K562 (cell line): ENCODE results near the gene BFSP1. TPM values are rescaled to one million over a fixed set of nuclear protein-coding genes. Genes with fewer than 3 reads are reported as not detected.

Experiments used
- ATAC-seq: fragments of 200-7000 bp; cut with Tn5 transposase; 3 replicates; pipeline ENCODE4 v1.9.1; 2020; ENCODE audit warnings: moderate library complexity
- BruUV-seq: library from RNA; stranded (reverse); fragments of 400-500 nt; replicated peaks from 2 replicates; lab custom pipeline; 2021; lab: Mats Ljungman, UMichigan
- CTCF ChIA-PET: fragments of 300-600 bp; formaldehyde crosslinking; extraction: SDS; loops from one replicate; lab custom pipeline; 2021; ENCODE audit warnings: low intra/inter-chr PET ratio; lab: Yijun Ruan, JAX
- POLR2A ChIA-PET: fragments of 300-600, 350-650 bp; sonication (Branson Sonifier 250); formaldehyde crosslinking; extraction: SDS; loops from one replicate; lab custom pipeline; 2021; ENCODE audit warnings: antibody characterized with exemption, inconsistent platforms; lab: Yijun Ruan, JAX
- DNase-seq, 4 experiments: peaks; one replicate each; pipeline versions ENCODE4 v3.0.0 to v3.0.0-alpha.2; 2011 to 2018; ENCODE audit warnings: low spot score in 3 of 4, mixed read lengths in 3 of 4; ENCODE audit errors: extremely low read depth in 1 of 4
- FAIRE-seq: peaks from 2 replicates; lab custom pipeline; 2011; peaks lifted over from hg19 to GRCh38; lab: Jason Lieb, UNC
- H2AFZ ChIP-seq: 2 replicates; pipeline ENCODE4 v1.6.0; 2011; ENCODE audit warnings: low read depth, low read length, control low read depth, inconsistent platforms
- H3K27ac ChIP-seq: fragments of 200-600 bp; 3 replicates; pipeline ENCODE4 v1.8.0; 2011; ENCODE audit warnings: low read depth, mild to moderate bottlenecking, control low read depth, inconsistent platforms, low read length, moderate library complexity, mixed read lengths; ENCODE audit errors: extremely low read depth
- H3K27me3 ChIP-seq, 2 experiments: fragments of 300-600 bp in 1 of 2; 2 replicates in 1 of 2; 3 replicates in 1 of 2; pipeline versions ENCODE4 v1.6.0 to v1.8.0; 2011; ENCODE audit warnings: inconsistent platforms in 2 of 2, low read length in 2 of 2, mild to moderate bottlenecking in 1 of 2, mixed read lengths in 1 of 2, moderate library complexity in 1 of 2; ENCODE audit not compliant: control insufficient read depth in 2 of 2, insufficient read depth in 2 of 2
- H3K36me3 ChIP-seq: fragments of 300-600 bp; 3 replicates; pipeline ENCODE4 v1.8.0; 2011; ENCODE audit warnings: mild to moderate bottlenecking, low read length, inconsistent platforms; ENCODE audit not compliant: control insufficient read depth, insufficient read depth
- H3K4me1 ChIP-seq, 2 experiments: fragments of 200-600 bp in 1 of 2; replicated peaks in 1 of 2; 2 replicates in 1 of 2; 3 replicates in 1 of 2; pipeline versions ENCODE4 v1.5.1 to v1.8.0; 2011; ENCODE audit warnings: inconsistent platforms in 2 of 2, low read length in 2 of 2, mild to moderate bottlenecking in 1 of 2, mixed read lengths in 1 of 2, moderate library complexity in 1 of 2; ENCODE audit not compliant: control insufficient read depth in 2 of 2, insufficient read depth in 2 of 2
- H3K4me2 ChIP-seq: 2 replicates; pipeline ENCODE4 v1.6.1; 2011; ENCODE audit warnings: low read length, control low read depth, inconsistent platforms, mixed read lengths; ENCODE audit not compliant: insufficient read depth
- H3K4me3 ChIP-seq: fragments of 200-600 bp; sonication (generic), shearing (Covaris generic); 2 replicates; pipeline ENCODE4 v1.5.1; 2016; ENCODE audit warnings: control low read depth, inconsistent platforms
- H3K79me2 ChIP-seq: fragments of 200-600 bp; 3 replicates; pipeline ENCODE4 v1.8.0; 2011; ENCODE audit warnings: low read length, inconsistent platforms; ENCODE audit not compliant: control insufficient read depth, insufficient read depth
- H3K9ac ChIP-seq, 2 experiments: 2 replicates each; pipeline versions ENCODE4 v1.6.0 to v1.6.1; 2011; ENCODE audit warnings: low read depth in 2 of 2, low read length in 2 of 2, control low read depth in 1 of 2, inconsistent platforms in 1 of 2, mild to moderate bottlenecking in 1 of 2, mixed read lengths in 1 of 2; ENCODE audit not compliant: insufficient read depth in 1 of 2
- H3K9me1 ChIP-seq: one replicate; pipeline ENCODE4 v1.6.0; 2011; ENCODE audit warnings: inconsistent platforms, mild to moderate bottlenecking, low read length, moderate library complexity; ENCODE audit not compliant: control insufficient read depth, insufficient read depth
- H3K9me3 ChIP-seq: replicated peaks from 2 replicates; pipeline ENCODE4 v1.5.1; 2011; ENCODE audit warnings: low read depth, low read length, inconsistent platforms; ENCODE audit not compliant: control insufficient read depth, insufficient read depth
- H4K20me1 ChIP-seq: replicated peaks from 2 replicates; pipeline ENCODE4 v1.6.1; 2011; ENCODE audit warnings: low read length, inconsistent platforms, mixed read lengths; ENCODE audit not compliant: control insufficient read depth, insufficient read depth
- ATF2 ChIP-seq: sonication (generic); formaldehyde crosslinking; IDR thresholded peaks from 2 replicates; pipeline ENCODE4 v1.8.1; 2022; ENCODE audit warnings: missing genetic modification reagents
- BDP1 ChIP-seq: IDR thresholded peaks from 3 replicates; pipeline ENCODE4 v1.6.1; 2011; ENCODE audit not compliant: insufficient read length, insufficient read depth
- BMI1 ChIP-seq: fragments of 150-350 bp; IDR thresholded peaks from 2 replicates; pipeline ENCODE4 v1.6.1; 2014; ENCODE audit warnings: low read length
- CHD2 ChIP-seq: IDR thresholded peaks from 2 replicates; pipeline ENCODE4 v1.6.1; 2011; ENCODE audit warnings: low read depth, low read length
- FOXK1 ChIP-seq: sonication (generic); formaldehyde crosslinking; IDR thresholded peaks from 2 replicates; pipeline ENCODE4 v1.8.0; 2022; ENCODE audit warnings: missing genetic modification reagents, mild to moderate bottlenecking, borderline replicate concordance
- GTF2E2 ChIP-seq: fragments of 200-800 bp; sonication (Bioruptor generic); IDR thresholded peaks from 2 replicates; pipeline ENCODE4 v1.6.1; 2016; ENCODE audit warnings: missing genetic modification characterization, missing compliant biosample characterization
- HNRNPL ChIP-seq: fragments of 200-400 bp; formaldehyde crosslinking; IDR thresholded peaks from 2 replicates; pipeline ENCODE4 v1.6.1; 2017; ENCODE audit warnings: low read depth, mild to moderate bottlenecking, low read length
- KAT2B ChIP-seq: IDR thresholded peaks from one replicate; pipeline ENCODE4 v1.6.1; 2012; ENCODE audit warnings: low read depth, mild to moderate bottlenecking, control low read depth, inconsistent platforms, low read length, moderate library complexity
- RERE ChIP-seq: sonication (generic); formaldehyde crosslinking; IDR thresholded peaks from 2 replicates; pipeline ENCODE4 v1.8.0; 2023; ENCODE audit warnings: missing genetic modification reagents, mild to moderate bottlenecking, borderline replicate concordance
- SMAD2 ChIP-seq: fragments of 150-350 bp; IDR thresholded peaks from 2 replicates; pipeline ENCODE4 v1.6.1; 2014; ENCODE audit warnings: low read depth, mild to moderate bottlenecking, low read length
- TRIM28 ChIP-seq: fragments of 450-650 bp; IDR thresholded peaks from 2 replicates; pipeline ENCODE4 v1.6.1; 2017
- ZNF280A ChIP-seq: fragments of 450-650 bp; IDR thresholded peaks from 2 replicates; pipeline ENCODE4 v1.6.1; 2018; ENCODE audit warnings: mild to moderate bottlenecking, low read depth; ENCODE audit not compliant: partially characterized antibody
- ZNF75A ChIP-seq: fragments of 450-650 bp; formaldehyde crosslinking; IDR thresholded peaks from 2 replicates; pipeline ENCODE4 v1.4.0; 2020; ENCODE audit warnings: mild to moderate bottlenecking
- ZSCAN32 ChIP-seq: fragments of 450-650 bp; formaldehyde crosslinking; IDR thresholded peaks from 2 replicates; pipeline ENCODE4 v1.4.0; 2020; ENCODE audit warnings: mild to moderate bottlenecking, moderate library complexity
- WGBS: fragments of 100-300 bp; shearing (Covaris generic); methylation state at CpG from one replicate; pipeline ENCODE4 v1.1.6; 2016; ENCODE audit warnings: low coverage, mixed read lengths; ENCODE audit not compliant: insufficient coverage; ENCODE audit errors: missing lambda C conversion rate; 5-methylcytosine and 5-hydroxymethylcytosine counted together
- in situ Hi-C: fragments of 300-500 bp; cut with MboI; formaldehyde crosslinking; loops from 4 replicates; pipeline ENCODE4 v1.15.0; 2018; ENCODE audit warnings: inconsistent platforms, mixed read lengths
- intact Hi-C: fragments of 100-400 bp; cut with micrococcal nuclease; formaldehyde crosslinking; loops from 2 replicates; pipeline ENCODE4 v1.14.2; 2022
- polyA plus RNA-seq, 8 experiments: library from polyadenylated mRNA; depleted of rRNA in 4 of 8; stranded (reverse) in 5 of 8; unstranded in 3 of 8; fragments of >200 nt; fragmentation: Nextera tagmentation in 2 of 8; fragmentation: Illumina TruSeq in 1 of 8; extraction: Ambion mirVana in 2 of 8; extraction: Trizol in 1 of 8; gene quantifications; 2 replicates each; pipeline versions ENCODE4 v1.2.1 to v1.2.3, GENCODE V29; 2011 to 2014; ENCODE audit warnings: inconsistent platforms in 1 of 8, missing spikeins in 1 of 8
- total RNA-seq, 7 experiments: library from RNA; depleted of rRNA in 6 of 7; stranded (reverse); fragments of >200 nt in 6 of 7; fragmentation: Illumina TruSeq in 2 of 7; extraction: Trizol in 2 of 7; gene quantifications; 2 replicates each; pipeline versions ENCODE4 v1.2.1 to v1.2.3, GENCODE V29; 2011 to 2021; ENCODE audit warnings: low replicate concordance in 1 of 7

The BFSP1 gene
- total and polyA plus RNA-seq, 9 of the 15 experiments (the other 6 are each of a cell fraction or from before 2014, with no cell fraction given): 0.09 to 0.86 (median 0.40) TPM

GRCh38 chr20:17511401-17511800, 19.8 kb downstream of the BFSP1 start:
- Histone ChIP-seq H3K4me3 (no peak overlapping the region), H3K9me1 (no peaks in the 10 kb centered on the region), H4K20me1 (no peaks in the 10 kb centered on the region), H3K4me1 (peaks cover 5 to 6% of the 10 kb centered on the region in 2 experiments), H3K4me2 (no peak overlapping the region), H2AFZ (no peak overlapping the region), H3K27me3 (peaks cover 8 to 20% of the 10 kb centered on the region in 2 experiments; a peak in 4 of 5 replicates), H3K36me3 (no peaks in the 10 kb centered on the region), H3K9ac (no peak overlapping the region), H3K9me3 (no peaks in the 10 kb centered on the region; the same call in 1 of the 2 replicates), H3K79me2 (no peaks in the 10 kb centered on the region), H3K27ac (no peak overlapping the region)
- FAIRE-seq: no peak
- no peak for ATAC-seq
- POLR2A ChIA-PET: no interaction called here
- DNase-seq: no peak
- WGBS: 2% methylated on average over 6 of the region's 6 CpGs
- CTCF ChIA-PET: no interaction called here
- intact Hi-C loops (no loop called here), in situ Hi-C loops (loop anchor here (25.0 kb wide), 1 partner anchor 776 kb away; the partner anchor contains the start of gene ZNF133)
- BruUV-seq: no TSS peak
- TF ChIP-seq ZNF280A (no peak), KAT2B (no peak), ZSCAN32 (CRISPR knock-in tag) (no peak), BMI1 (no peak), FOXK1 (CRISPR knock-in tag) (no peak), BDP1 (no peak), ATF2 (CRISPR knock-in tag) (no peak), RERE (CRISPR knock-in tag) (no peak), SMAD2 (no peak), TRIM28 (no peak), CHD2 (no peak), GTF2E2 (tag) (no peak), ZNF75A (CRISPR knock-in tag) (no peak), HNRNPL (no peak)
